GM12878 (cell line): ENCODE results near the gene CCDC186. TPM values are rescaled to one million over a fixed set of nuclear protein-coding genes. Genes with fewer than 3 reads are reported as not detected.

Source experiments
- ATAC-seq: fragments of 200-7000 bp; cut with Tn5 transposase; 3 replicates; pipeline ENCODE4 v1.9.1; 2020; ENCODE audit warnings: mild to moderate bottlenecking, moderate library complexity
- BruUV-seq: library from RNA; stranded (reverse); fragments of 400-500 nt; replicated peaks from 2 replicates; lab custom pipeline; 2021; lab: Mats Ljungman, UMichigan
- CTCF ChIA-PET: fragments of 300-600 bp; sonication (Branson Sonifier 250); formaldehyde crosslinking; extraction: SDS; loops from one replicate; lab custom pipeline; 2021; ENCODE audit warnings: inconsistent platforms; lab: Yijun Ruan, JAX
- POLR2A ChIA-PET: fragments of 350-600 bp; formaldehyde crosslinking; extraction: SDS; loops from one replicate; lab custom pipeline; 2021; ENCODE audit warnings: inconsistent platforms; lab: Charles Lee
- RAD21 ChIA-PET: fragments of 300-600 bp; sonication (Branson Sonifier 250); formaldehyde crosslinking; loops from one replicate; lab custom pipeline; 2023; ENCODE audit warnings: antibody characterized with exemption; ENCODE audit not compliant: unreplicated experiment; lab: Charles Lee
- SMC1A ChIA-PET: fragments of 300-600 bp; sonication (Branson Sonifier 250); formaldehyde crosslinking; loops from one replicate; lab custom pipeline; 2023; ENCODE audit not compliant: unreplicated experiment, uncharacterized antibody; lab: Charles Lee
- DNase-seq: peaks from one replicate; pipeline ENCODE4 v3.0.0-alpha.2; 2011; ENCODE audit warnings: low read depth, low spot score
- FAIRE-seq: peaks from 3 replicates; lab custom pipeline; 2011; peaks lifted over from hg19 to GRCh38; lab: Jason Lieb, UNC
- H2AFZ ChIP-seq: 2 replicates; pipeline ENCODE4 v1.6.0; 2011; ENCODE audit warnings: low read depth, low read length, control low read depth; ENCODE audit not compliant: control insufficient read depth
- H3K27ac ChIP-seq: 2 replicates; pipeline ENCODE4 v1.5.1; 2011; ENCODE audit warnings: control low read depth; ENCODE audit not compliant: control insufficient read depth, insufficient read depth
- H3K27me3 ChIP-seq, 2 experiments: replicated peaks in 1 of 2; 2 replicates each; pipeline versions ENCODE4 v1.6.0 to v1.6.1; 2011; ENCODE audit warnings: low read length in 1 of 2; ENCODE audit not compliant: control insufficient read depth in 2 of 2, insufficient read depth in 2 of 2
- H3K36me3 ChIP-seq, 2 experiments: 2 replicates each; pipeline ENCODE4 v1.5.1; 2011; ENCODE audit warnings: low read length in 1 of 2; ENCODE audit not compliant: control insufficient read depth in 2 of 2, insufficient read depth in 2 of 2
- H3K4me1 ChIP-seq: 2 replicates; pipeline ENCODE4 v1.6.1; 2011; ENCODE audit warnings: mild to moderate bottlenecking, low read length, moderate library complexity, mixed read lengths; ENCODE audit not compliant: control insufficient read depth, insufficient read depth
- H3K4me2 ChIP-seq: 2 replicates; pipeline ENCODE4 v1.6.0; 2011; ENCODE audit warnings: control low read depth; ENCODE audit not compliant: control insufficient read depth, insufficient read depth
- H3K4me3 ChIP-seq: fragments of 200-600 bp; sonication (generic); 2 replicates; pipeline ENCODE4 v1.5.1; 2016
- H3K79me2 ChIP-seq: 2 replicates; pipeline ENCODE4 v1.6.0; 2011; ENCODE audit warnings: low read length; ENCODE audit not compliant: control insufficient read depth, insufficient read depth
- H3K9ac ChIP-seq: 2 replicates; pipeline ENCODE4 v1.8.0; 2011; ENCODE audit warnings: low read length, control low read depth, mixed read lengths; ENCODE audit not compliant: control insufficient read depth, insufficient read depth
- H3K9me3 ChIP-seq: replicated peaks from 3 replicates; pipeline ENCODE4 v1.5.1; 2011; ENCODE audit warnings: mild to moderate bottlenecking, low read length; ENCODE audit not compliant: control insufficient read depth, insufficient read depth
- H4K20me1 ChIP-seq: 2 replicates; pipeline ENCODE4 v1.6.0; 2011; ENCODE audit not compliant: control insufficient read depth, insufficient read depth
- BRCA1 ChIP-seq: IDR thresholded peaks from 2 replicates; pipeline ENCODE4 v1.6.1; 2011; ENCODE audit warnings: low read depth, low read length, improper control_type of control experiment
- EGR1 ChIP-seq, 2 experiments: IDR thresholded peaks; 1 replicate in 1 of 2; 2 replicates in 1 of 2; pipeline ENCODE4 v1.6.1; 2011 to 2012; ENCODE audit warnings: low read depth in 2 of 2, low read length in 2 of 2, borderline replicate concordance in 1 of 2, mild to moderate bottlenecking in 1 of 2, moderate library complexity in 1 of 2
- NFXL1 ChIP-seq: fragments of 450-650 bp; IDR thresholded peaks from 2 replicates; pipeline ENCODE4 v1.6.1; 2017; ENCODE audit warnings: antibody characterized with exemption, mild to moderate bottlenecking, borderline replicate concordance
- NFYB ChIP-seq: IDR thresholded peaks from 2 replicates; pipeline ENCODE4 v1.6.1; 2011; ENCODE audit warnings: low read depth, mild to moderate bottlenecking, low read length, improper control_type of control experiment, moderate library complexity; ENCODE audit not compliant: insufficient read depth
- NR2C1 ChIP-seq: fragments of 450-650 bp; IDR thresholded peaks from 2 replicates; pipeline ENCODE4 v1.6.1; 2017; ENCODE audit warnings: antibody characterized with exemption, mild to moderate bottlenecking, moderate library complexity
- NRF1 ChIP-seq: conservative IDR thresholded peaks from 2 replicates; pipeline ENCODE4 v1.6.1; 2011; ENCODE audit warnings: mild to moderate bottlenecking, low read depth, low read length, improper control_type of control experiment
- PAX8 ChIP-seq: fragments of 450-650 bp; IDR thresholded peaks from 2 replicates; pipeline ENCODE4 v1.6.1; 2017; ENCODE audit warnings: mild to moderate bottlenecking, moderate library complexity
- POLR2AphosphoS5 ChIP-seq: IDR thresholded peaks from 2 replicates; pipeline ENCODE4 v1.6.1; 2011; ENCODE audit warnings: mild to moderate bottlenecking, low read length, inconsistent platforms
- SMAD5 ChIP-seq: IDR thresholded peaks from 2 replicates; pipeline ENCODE4 v1.6.1; 2016; ENCODE audit warnings: antibody characterized with exemption, low read depth
- STAT3 ChIP-seq: IDR thresholded peaks from 2 replicates; pipeline ENCODE4 v1.6.1; 2011; ENCODE audit warnings: low read depth, low read length, improper control_type of control experiment
- WRNIP1 ChIP-seq: IDR thresholded peaks from 2 replicates; pipeline ENCODE4 v1.6.1; 2011; ENCODE audit warnings: low read depth, low read length, improper control_type of control experiment, borderline replicate concordance
- WGBS: methylation state at CpG from one replicate; pipeline ENCODE4 v1.1.6; 2016; ENCODE audit warnings: low lambda C conversion rate; ENCODE audit not compliant: insufficient replicate concordance, insufficient coverage; ENCODE audit errors: missing lambda C conversion rate; 5-methylcytosine and 5-hydroxymethylcytosine counted together
- in situ Hi-C: fragments of 300-500 bp; cut with MboI; formaldehyde crosslinking; loops from 9 replicates; pipeline ENCODE4 v1.14.3; 2018; ENCODE audit warnings: mixed read lengths
- intact Hi-C: fragments of 100-400 bp; cut with micrococcal nuclease; formaldehyde crosslinking; loops from one replicate; pipeline ENCODE4 v1.14.2; 2022; ENCODE audit not compliant: unreplicated experiment
- polyA plus RNA-seq, 11 experiments: library from polyadenylated mRNA; depleted of rRNA in 4 of 11; unstranded in 6 of 11; stranded (reverse) in 5 of 11; fragments of >200 nt; fragmentation: Nextera tagmentation in 4 of 11; fragmentation: Illumina TruSeq in 1 of 11; extraction: Ambion mirVana in 4 of 11; extraction: Trizol in 1 of 11; gene quantifications; 1 replicate in 1 of 11; 2 replicates in 10 of 11; pipeline versions ENCODE4 v1.2.1 to v1.2.3, GENCODE V29; 2011 to 2016; ENCODE audit warnings: inconsistent platforms in 2 of 11, missing spikeins in 2 of 11, low read depth in 1 of 11
- total RNA-seq, 4 experiments: library from RNA; depleted of rRNA in 3 of 4; stranded (reverse); fragments of >200 nt in 3 of 4; fragmentation: Illumina TruSeq in 1 of 4; extraction: Trizol in 1 of 4; gene quantifications; 2 replicates each; pipeline versions ENCODE4 v1.2.1 to v1.2.3, GENCODE V29; 2013 to 2021
- TF ChIP-seq, protein P1 (sequence below): fragments of 150-350 bp; IDR thresholded peaks from 2 replicates; pipeline ENCODE4 v1.6.1; 2014; ENCODE audit warnings: mild to moderate bottlenecking, low read depth, low read length
- TF ChIP-seq, protein P2 (sequence below): fragments of 450-650 bp; IDR thresholded peaks from 2 replicates; pipeline ENCODE4 v1.6.1; 2017; ENCODE audit warnings: low read depth, mild to moderate bottlenecking, moderate library complexity
- TF ChIP-seq, protein P3 (sequence below): fragments of 450-650 bp; formaldehyde crosslinking; IDR thresholded peaks from 2 replicates; pipeline ENCODE4 v1.4.0; 2022; ENCODE audit warnings: mild to moderate bottlenecking, moderate library complexity
- TF ChIP-seq, protein P4 (sequence below): fragments of 450-650 bp; IDR thresholded peaks from 2 replicates; pipeline ENCODE4 v1.6.1; 2017; ENCODE audit warnings: borderline replicate concordance

The CCDC186 gene
- total and polyA plus RNA-seq, 10 of the 15 experiments (the other 5 are each of a cell fraction or from before 2014, with no cell fraction given) = 3.5 to 13.1 (median 7.3) TPM

DNA sequence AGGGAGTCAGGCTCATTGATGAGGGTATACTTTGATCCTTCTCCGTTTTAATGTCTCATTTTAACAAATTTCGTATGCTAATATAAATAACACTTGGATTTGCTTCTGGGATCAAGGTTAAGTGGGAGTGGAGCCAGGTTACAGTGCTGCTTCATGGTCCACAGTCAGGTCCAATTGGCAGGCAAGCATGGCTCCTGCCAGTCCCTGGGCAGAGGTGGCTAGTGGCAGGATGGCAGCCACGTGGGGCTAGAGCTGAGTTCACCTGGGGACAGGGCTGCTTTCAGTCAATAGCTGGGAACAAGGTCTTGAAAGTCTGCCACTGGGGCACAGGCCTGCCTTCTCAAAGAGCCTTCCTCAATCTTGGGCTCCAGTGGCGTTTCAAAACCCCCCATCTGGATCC, 49.1 kb upstream of the CCDC186 start:
- no TSS peak for BruUV-seq
- Histone ChIP-seq H3K27ac (no peak overlapping the region), H3K27me3 (no peaks in the 10 kb centered on the region; a peak in 1 of 4 replicates), H3K9me3 (no peaks in the 10 kb centered on the region), H3K36me3 (no peaks in the 10 kb centered on the region), H3K9ac (no peak overlapping the region), H3K4me2 (no peak overlapping the region), H4K20me1 (no peaks in the 10 kb centered on the region), H2AFZ (no peak overlapping the region), H3K79me2 (no peaks in the 10 kb centered on the region), H3K4me1 (no peaks in the 10 kb centered on the region), H3K4me3 (no peak overlapping the region)
- no peak for DNase-seq
- intact Hi-C loops (no loop called here), in situ Hi-C loops (loop anchor here (25.0 kb wide), 1 partner anchor 89 kb away; no protein-coding TSS in a partner anchor)
- CTCF ChIA-PET = no interaction called here
- SMC1A ChIA-PET = no interaction called here
- no peak for ATAC-seq
- POLR2A ChIA-PET = no interaction called here
- FAIRE-seq = no peak
- RAD21 ChIA-PET = no interaction called here
- WGBS = 6% methylated on average over 4 of the region's 4 CpGs
- TF ChIP-seq NR2C1 (no peak), NFYB (no peak), POLR2AphosphoS5 (no peak), NFXL1 (no peak), WRNIP1 (no peak), STAT3 (no peak), NRF1 (no peak), PAX8 (no peak), EGR1 (IDR thresholded peaks at IDR 0.05; ENCODE audit: borderline replicate concordance in 1 of 2, low read depth in 2 of 2, low read length in 2 of 2) (no peak), BRCA1 (no peak), SMAD5 (no peak)
- TF ChIP-seq, protein P1, sequence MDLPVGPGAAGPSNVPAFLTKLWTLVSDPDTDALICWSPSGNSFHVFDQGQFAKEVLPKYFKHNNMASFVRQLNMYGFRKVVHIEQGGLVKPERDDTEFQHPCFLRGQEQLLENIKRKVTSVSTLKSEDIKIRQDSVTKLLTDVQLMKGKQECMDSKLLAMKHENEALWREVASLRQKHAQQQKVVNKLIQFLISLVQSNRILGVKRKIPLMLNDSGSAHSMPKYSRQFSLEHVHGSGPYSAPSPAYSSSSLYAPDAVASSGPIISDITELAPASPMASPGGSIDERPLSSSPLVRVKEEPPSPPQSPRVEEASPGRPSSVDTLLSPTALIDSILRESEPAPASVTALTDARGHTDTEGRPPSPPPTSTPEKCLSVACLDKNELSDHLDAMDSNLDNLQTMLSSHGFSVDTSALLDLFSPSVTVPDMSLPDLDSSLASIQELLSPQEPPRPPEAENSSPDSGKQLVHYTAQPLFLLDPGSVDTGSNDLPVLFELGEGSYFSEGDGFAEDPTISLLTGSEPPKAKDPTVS = no peak
- TF ChIP-seq, protein P2, sequence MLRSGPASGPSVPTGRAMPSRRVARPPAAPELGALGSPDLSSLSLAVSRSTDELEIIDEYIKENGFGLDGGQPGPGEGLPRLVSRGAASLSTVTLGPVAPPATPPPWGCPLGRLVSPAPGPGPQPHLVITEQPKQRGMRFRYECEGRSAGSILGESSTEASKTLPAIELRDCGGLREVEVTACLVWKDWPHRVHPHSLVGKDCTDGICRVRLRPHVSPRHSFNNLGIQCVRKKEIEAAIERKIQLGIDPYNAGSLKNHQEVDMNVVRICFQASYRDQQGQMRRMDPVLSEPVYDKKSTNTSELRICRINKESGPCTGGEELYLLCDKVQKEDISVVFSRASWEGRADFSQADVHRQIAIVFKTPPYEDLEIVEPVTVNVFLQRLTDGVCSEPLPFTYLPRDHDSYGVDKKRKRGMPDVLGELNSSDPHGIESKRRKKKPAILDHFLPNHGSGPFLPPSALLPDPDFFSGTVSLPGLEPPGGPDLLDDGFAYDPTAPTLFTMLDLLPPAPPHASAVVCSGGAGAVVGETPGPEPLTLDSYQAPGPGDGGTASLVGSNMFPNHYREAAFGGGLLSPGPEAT = no peak
- TF ChIP-seq, protein P3, sequence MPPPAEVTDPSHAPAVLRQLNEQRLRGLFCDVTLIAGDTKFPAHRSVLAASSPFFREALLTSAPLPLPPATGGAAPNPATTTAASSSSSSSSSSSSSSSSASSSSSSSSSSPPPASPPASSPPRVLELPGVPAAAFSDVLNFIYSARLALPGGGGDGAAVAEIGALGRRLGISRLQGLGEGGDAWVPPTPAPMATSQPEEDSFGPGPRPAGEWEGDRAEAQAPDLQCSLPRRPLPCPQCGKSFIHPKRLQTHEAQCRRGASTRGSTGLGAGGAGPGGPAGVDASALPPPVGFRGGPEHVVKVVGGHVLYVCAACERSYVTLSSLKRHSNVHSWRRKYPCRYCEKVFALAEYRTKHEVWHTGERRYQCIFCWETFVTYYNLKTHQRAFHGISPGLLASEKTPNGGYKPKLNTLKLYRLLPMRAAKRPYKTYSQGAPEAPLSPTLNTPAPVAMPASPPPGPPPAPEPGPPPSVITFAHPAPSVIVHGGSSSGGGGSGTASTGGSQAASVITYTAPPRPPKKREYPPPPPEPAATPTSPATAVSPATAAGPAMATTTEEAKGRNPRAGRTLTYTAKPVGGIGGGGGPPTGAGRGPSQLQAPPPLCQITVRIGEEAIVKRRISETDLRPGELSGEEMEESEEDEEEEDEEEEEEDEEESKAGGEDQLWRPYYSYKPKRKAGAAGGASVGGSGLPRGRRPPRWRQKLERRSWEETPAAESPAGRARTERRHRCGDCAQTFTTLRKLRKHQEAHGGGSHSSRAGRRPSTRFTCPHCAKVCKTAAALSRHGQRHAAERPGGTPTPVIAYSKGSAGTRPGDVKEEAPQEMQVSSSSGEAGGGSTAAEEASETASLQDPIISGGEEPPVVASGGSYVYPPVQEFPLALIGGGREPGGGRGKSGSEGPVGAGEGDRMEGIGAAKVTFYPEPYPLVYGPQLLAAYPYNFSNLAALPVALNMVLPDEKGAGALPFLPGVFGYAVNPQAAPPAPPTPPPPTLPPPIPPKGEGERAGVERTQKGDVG (CRISPR knock-in tag) = no peak
- TF ChIP-seq, protein P4, sequence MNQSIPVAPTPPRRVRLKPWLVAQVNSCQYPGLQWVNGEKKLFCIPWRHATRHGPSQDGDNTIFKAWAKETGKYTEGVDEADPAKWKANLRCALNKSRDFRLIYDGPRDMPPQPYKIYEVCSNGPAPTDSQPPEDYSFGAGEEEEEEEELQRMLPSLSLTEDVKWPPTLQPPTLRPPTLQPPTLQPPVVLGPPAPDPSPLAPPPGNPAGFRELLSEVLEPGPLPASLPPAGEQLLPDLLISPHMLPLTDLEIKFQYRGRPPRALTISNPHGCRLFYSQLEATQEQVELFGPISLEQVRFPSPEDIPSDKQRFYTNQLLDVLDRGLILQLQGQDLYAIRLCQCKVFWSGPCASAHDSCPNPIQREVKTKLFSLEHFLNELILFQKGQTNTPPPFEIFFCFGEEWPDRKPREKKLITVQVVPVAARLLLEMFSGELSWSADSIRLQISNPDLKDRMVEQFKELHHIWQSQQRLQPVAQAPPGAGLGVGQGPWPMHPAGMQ = no peak
